PFSK-1 (cell line): ENCODE data around the gene ILDR2.

Experiments
- POLR2AphosphoS5 ChIP-seq: IDR thresholded peaks from 2 replicates; pipeline ENCODE4 v1.6.1; 2012; ENCODE audit warnings: low read depth, mild to moderate bottlenecking, control low read depth, low read length, moderate library complexity
- SIN3A ChIP-seq: IDR thresholded peaks from 2 replicates; pipeline ENCODE4 v1.6.1; 2012; ENCODE audit warnings: mild to moderate bottlenecking, low read length, moderate library complexity, borderline replicate concordance; ENCODE audit not compliant: insufficient read depth
- TF ChIP-seq, protein P1 (sequence below), 2 experiments: IDR thresholded peaks; 2 replicates each; pipeline versions ENCODE4 v1.6.1 to v1.8.0; 2011 to 2012; ENCODE audit warnings: low read depth in 2 of 2, low read length in 2 of 2, control low read depth in 1 of 2, inconsistent platforms in 1 of 2, mild to moderate bottlenecking in 1 of 2, moderate library complexity in 1 of 2; ENCODE audit not compliant: insufficient read depth in 1 of 2

GRCh38 chr1:166929911-166930310 is 45.4 kb downstream of the ILDR2 start:
- TF ChIP-seq, protein P1, sequence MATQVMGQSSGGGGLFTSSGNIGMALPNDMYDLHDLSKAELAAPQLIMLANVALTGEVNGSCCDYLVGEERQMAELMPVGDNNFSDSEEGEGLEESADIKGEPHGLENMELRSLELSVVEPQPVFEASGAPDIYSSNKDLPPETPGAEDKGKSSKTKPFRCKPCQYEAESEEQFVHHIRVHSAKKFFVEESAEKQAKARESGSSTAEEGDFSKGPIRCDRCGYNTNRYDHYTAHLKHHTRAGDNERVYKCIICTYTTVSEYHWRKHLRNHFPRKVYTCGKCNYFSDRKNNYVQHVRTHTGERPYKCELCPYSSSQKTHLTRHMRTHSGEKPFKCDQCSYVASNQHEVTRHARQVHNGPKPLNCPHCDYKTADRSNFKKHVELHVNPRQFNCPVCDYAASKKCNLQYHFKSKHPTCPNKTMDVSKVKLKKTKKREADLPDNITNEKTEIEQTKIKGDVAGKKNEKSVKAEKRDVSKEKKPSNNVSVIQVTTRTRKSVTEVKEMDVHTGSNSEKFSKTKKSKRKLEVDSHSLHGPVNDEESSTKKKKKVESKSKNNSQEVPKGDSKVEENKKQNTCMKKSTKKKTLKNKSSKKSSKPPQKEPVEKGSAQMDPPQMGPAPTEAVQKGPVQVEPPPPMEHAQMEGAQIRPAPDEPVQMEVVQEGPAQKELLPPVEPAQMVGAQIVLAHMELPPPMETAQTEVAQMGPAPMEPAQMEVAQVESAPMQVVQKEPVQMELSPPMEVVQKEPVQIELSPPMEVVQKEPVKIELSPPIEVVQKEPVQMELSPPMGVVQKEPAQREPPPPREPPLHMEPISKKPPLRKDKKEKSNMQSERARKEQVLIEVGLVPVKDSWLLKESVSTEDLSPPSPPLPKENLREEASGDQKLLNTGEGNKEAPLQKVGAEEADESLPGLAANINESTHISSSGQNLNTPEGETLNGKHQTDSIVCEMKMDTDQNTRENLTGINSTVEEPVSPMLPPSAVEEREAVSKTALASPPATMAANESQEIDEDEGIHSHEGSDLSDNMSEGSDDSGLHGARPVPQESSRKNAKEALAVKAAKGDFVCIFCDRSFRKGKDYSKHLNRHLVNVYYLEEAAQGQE (IDR thresholded peaks at IDR 0.05; ENCODE audit: insufficient read depth in 1 of 2, low read depth in 2 of 2, low read length in 2 of 2), result no peak
- TF ChIP-seq SIN3A (no peak), POLR2AphosphoS5 (no peak)
